Ishikawa (cell line): Measurements from ENCODE around the gene STX1A.

Experiments used
- CEBPB ChIP-seq: IDR thresholded peaks from 2 replicates; pipeline ENCODE4 v1.6.1; 2012
- CREB1 ChIP-seq: IDR thresholded peaks from 2 replicates; pipeline ENCODE4 v1.6.1; 2012; ENCODE audit warnings: low read depth
- MAX ChIP-seq: IDR thresholded peaks from 2 replicates; pipeline ENCODE4 v1.6.1; 2012
- NFIC ChIP-seq: IDR thresholded peaks from 2 replicates; pipeline ENCODE4 v1.6.1; 2012
- RAD21 ChIP-seq: IDR thresholded peaks from 2 replicates; pipeline ENCODE4 v1.6.1; 2012; ENCODE audit warnings: low read depth
- TAF1 ChIP-seq: IDR thresholded peaks from 2 replicates; pipeline ENCODE4 v1.6.1; 2012; ENCODE audit warnings: low read depth, mild to moderate bottlenecking

GRCh38 chr7:73739387-73739767 is 19.9 kb upstream of the STX1A start:
- TF ChIP-seq NFIC, result no peak
- TF ChIP-seq TAF1, result no peak
- TF ChIP-seq RAD21, result no peak
- no peak for TF ChIP-seq MAX
- no peak for TF ChIP-seq CREB1
- TF ChIP-seq CEBPB, result no peak
